GM19351 (cell line): ENCODE measurements around the gene CTRB2.
A peak's percentile ranks its signal among the peaks of the same experiment; 100 is the strongest.
"Not testable (repeated sequence)": the region's sequence is repeated elsewhere in the genome, so short reads cannot be mapped to it uniquely, and the experiment has no call there.

Source experiments
- ATAC-seq: cut with Tn5 transposase; IDR thresholded peaks from one replicate; pipeline ENCODE4 v1.9.1; 2021; ENCODE audit warnings: mild to moderate bottlenecking, moderate library complexity; ENCODE audit not compliant: unreplicated experiment

The CTRB2 gene

DNA sequence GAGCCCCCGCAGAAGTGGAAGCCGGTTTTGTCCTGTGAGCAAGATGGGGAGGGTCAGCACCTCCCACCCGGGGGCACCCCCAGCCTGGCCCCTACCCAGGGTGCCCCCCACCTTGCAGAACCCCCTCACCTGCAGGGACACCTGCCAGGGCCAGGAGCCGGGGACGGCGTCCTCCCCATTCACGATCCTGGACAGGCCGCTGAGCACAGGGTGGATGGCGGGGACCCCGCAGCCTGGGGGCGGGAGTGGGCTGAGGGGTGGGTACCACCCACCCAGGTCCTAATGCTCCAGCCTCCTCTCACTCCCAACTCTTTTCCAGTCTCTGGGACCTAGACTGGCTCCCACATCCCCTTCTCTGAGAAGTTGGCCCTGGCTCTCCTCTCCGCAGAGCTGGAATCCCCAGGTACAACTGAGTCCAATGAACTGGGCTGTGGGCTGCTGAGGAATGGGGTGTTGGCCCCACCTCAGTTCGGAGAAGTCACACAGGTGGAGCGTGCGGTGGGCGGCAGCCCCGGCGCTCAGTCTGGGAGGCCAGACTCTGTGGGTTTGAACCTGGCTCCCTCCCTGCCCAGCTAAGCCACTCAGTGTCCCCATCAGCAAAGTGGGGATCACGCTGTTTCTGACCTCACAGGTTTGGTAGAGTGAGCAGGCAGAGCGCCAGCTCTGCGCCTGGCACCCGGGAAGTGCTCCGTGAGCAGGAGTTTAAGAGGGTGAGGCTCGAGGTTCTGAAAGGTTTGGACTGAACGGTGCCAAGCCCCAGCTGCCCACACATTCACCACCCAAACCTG, 806 bp downstream of the CTRB2 start:
- ATAC-seq: peak; percentile 23

DNA sequence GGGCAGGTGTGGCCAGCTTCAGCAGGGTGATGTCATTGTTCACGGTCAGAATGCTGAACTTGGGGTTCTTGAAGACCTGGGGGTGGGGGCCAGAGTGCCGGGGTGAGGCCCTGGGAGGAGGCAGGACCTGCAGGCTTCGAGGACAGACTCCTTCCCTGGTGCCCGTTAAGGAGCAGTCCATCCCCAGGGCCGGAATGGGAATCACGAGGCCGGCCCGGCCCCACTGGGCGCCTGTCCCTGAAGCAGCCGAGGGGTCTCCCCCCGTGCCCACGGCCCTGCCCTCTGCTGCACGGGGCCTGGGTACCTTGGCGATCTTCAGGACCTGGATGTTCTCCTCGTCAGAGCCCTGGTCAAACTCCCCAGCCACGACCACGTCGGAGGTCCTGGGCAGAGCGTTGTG, 1.5 kb downstream of the CTRB2 start:
- ATAC-seq: not testable (repeated sequence)

DNA sequence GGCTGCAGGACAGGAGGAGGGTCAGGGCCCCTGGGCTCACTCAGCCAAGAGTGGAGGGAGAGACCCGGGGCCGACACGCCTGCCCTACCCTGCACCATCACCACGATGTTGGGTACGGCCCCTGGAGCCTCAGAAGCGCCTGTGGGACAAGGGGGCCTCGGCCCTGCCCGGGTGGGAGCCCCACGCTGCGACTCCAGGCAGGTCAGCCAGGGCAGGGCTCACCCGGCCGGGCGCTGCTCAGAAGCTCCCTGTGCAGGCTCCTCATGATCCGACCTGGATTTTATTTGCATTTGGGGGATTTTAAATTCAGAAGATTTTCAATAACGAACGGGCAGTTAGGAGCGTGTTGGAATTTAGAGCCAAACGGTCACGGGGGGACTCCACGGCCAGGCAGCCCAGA, 2.1 kb downstream of the CTRB2 start:
- ATAC-seq: not testable (repeated sequence)

DNA sequence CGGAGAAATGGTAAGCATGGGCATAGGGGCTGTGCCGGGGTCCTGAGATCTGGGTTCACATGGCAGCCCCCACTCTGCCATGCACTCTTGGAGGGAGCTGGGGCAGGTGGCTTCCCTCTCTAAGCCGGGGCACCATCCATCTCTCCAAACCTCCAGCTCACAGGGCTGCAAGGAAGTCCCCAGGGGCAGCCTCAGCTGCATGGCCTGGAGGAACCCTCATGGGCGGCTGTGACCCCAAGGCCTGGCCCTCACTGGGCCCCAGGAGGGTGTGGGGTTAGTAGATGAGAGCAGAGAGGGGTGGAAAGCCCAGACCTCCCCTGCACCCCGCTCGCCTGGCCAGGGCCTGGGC, 2.6 kb downstream of the CTRB2 start:
- ATAC-seq: no peak

DNA sequence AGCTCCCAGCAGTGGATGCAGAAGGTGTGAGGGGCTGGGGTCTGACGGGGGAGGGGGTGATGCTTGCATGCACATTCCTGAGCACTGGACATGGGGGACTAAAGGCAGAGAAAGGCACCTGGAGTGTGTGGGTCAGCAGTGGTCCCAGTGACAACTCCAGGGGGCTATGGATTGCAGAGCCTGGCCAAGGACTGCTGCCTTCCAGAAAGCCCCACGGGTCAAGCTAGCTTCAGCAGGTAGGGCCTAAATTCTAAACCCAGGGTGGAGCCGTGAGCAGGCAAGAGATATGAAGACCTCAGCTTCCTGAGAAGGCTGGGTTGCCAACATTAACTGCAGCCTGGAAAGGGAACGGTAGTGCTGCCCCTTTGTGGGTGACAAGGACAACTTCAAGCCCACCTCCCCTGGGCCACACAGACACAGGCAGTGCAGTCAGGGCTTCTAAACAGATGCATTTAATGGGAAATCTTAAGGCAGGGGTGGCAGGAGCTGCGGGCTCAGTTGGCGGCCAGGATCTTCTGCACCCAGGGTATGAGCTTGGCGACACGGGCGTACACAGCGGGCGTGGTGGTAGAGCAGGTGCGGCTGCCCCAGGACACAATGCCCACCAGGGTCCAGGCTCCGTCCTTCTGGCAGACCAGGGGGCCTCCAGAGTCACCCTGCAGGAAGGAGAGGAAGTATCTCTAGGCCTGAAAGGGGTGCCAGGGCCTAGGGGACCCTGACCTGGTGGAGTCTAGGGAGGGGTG, 3.1 kb downstream of the CTRB2 start:
- ATAC-seq: no peak

DNA sequence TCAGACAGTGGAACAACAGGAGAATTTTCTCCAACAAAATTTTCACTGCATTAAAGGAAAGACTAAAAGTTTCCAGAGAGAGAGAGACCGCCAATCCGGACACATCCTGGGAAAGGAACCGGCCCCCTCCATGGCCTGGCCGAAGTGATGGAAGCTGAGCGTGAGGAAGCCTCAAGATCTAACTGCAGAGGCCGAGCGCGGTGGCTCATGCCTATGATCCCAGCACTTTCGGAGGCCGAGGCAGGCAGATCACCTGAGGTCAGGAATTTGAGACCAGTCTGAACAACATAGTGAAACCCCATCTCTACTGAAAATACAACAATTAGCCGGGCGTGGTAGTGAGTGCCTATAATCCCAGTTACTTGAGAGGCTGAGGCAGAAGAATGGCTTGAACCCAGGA, 3.9 kb downstream of the CTRB2 start:
- ATAC-seq: no peak

DNA sequence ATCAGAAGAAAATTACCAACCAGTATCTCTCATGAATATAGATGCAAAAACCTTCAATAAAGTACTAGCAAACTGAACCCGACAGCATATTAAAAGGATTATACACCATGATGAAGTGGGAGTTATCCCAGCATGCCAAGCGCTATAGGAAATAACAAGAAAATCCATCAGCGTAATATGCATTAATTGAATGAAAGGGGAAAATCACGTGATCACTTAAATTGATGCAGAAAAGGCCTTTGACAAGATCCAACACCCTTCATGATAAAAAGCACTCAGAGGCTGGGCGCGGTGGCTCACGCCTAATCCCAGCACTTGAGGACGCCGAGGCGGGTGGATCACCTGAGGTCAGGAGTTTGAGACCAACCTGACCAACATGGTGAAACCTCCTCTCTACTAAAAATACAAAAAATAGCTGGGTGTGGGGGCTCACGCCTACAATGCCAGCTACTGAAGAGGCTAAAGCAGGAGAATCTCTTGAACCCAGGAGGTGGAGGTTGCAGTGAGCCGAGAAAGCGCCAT, 4.8 kb downstream of the CTRB2 start:
- ATAC-seq: no peak

DNA sequence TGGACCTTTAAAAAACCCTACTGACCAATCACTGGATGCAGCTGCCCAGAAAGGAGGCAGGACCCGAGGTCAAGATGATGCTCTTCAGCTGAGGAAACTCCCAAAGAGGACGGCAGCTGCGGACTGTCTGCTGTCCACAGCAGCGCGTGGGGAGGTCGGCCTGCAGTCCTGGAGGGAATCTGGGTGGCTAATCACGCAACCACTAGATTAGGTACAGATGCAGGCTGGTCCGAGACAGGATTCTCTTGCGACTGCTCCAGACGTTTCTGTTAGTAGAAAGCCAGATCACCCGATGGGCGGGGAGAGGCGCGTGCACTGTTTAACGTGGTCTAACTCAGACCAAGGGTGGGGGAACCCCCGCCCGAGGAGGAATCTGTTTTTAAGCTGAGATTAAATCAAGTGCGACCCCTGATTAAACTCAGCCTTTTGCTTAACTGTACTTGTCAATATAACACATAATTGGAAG, 8.8 kb downstream of the CTRB2 start:
- ATAC-seq: no peak

DNA sequence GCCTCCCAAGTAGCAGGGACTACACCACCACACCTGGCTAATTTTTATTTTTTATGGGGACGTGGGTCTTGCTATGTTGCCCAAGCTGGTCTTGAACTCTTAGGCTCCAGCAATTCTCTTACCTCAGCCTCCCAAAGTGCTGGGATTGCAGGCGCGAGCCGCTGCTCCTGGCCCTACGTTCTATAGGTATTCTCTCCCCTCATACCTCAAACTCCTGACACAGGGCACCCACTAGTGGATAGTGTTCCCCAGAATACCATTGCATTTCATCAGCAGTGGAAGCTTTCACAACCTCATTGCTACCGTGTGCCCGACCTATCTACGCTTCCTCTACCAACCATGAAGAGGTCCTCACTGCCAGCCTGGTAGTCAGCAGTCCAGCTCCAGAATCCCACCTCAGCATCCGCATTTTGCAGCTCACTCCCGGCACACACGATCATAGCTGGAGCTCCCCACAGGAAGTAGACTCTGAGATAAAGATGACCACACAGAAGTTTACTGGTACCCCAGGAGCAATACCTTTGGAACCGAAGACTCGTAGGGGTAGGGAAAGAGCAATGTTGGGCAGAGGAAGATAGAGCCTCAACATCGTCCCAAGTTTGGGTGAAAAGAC, 9.3 kb downstream of the CTRB2 start:
- no peak for ATAC-seq

DNA sequence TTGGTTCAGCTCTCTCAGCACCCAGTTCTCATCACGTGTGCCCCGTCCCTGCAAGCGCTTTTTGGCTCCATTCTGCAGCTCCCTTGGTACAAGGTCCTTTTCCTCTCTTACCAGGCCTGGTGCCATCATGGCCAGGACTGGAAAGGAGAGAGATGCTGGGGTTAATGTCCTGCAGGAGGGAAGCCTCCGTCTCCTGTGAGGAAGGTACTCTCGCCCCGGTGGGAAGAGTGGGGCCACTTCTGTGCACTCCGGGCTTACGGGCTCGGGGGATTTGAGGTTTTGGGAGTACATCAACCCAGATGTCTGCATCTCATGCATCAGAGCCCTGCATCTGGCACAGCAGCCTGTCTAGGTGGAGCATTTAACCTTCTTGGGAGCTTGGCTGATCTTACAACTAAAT, 10.1 kb downstream of the CTRB2 start:
- no peak for ATAC-seq

DNA sequence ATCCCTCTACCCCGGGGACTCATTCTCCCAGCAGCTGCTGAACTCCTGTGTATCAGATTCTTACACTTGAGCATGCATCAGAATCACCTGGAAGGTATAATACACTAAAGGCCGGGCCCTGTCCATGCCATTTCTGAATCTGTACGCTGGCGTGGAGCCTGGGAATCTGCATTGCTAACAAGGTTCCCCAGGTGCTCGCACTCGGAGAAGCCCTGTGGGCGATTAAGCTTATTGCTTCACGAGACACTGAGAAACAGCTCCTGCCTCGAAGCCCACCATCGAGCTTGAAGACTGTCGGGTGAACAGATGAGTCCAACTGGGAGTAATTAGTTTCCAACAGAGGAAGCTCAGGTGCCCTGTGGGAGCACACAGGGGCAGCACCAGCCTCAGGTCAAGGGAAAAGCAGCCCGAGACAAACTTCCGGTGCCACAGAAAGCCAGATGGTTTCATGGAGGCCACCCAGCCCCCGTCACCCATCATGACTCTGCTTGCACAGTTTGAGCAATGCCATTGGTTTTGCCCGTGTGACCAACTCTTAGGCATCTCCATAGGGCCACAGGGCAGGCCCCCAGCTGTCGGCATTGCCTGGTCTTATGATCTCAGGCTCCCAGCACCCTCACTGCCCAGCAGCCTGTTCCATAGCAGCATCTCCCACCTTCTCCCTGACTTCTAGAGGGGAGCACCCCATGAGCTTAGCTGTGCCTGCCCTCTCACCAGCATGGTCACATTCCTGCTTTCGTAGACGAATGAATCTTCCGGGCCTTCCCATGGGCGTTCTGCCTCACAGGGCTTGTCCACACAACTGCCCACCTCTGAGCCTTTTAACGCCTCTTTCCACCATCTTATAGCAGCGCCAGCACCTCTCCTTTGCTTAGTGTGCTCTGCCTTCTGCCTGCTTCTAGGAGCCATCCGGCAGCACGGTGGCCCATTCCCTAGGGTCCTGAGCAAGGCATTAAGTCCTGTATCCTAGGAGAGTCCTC, 10.9 kb downstream of the CTRB2 start:
- no peak for ATAC-seq

DNA sequence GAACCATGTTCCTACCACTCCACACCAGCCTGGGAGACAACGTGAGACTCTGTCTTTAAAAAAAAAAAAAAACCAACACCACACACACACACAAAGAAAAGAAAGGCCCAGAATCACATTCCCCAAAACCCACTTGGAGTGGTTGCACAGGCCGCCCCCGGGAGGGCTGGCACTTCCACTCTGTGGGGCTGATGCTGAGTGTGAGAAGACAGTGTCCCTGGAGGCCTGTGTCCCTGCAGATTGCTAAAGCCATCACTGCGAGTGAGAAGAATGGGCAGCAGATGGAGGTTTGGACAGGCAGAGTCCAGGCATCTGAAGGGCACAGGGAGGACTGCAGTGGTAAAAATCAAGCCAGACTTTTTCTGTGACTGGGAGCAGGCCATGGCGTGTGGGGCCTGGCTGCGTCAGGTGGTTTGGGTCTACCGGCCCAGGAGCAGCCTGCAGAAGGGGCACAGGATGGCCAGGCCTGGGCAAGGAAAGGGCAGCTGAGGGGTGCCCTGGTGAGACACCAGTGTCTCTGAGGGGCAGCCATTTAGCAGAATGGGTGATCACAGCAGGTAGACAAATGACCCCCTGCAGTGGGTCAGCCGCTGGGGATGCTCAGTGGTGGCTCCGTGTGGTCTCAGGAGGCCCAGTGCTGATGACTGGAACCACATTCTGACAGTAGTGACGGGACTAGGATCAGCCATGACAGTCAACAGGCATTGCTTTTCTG, 13.1 kb downstream of the CTRB2 start:
- no peak for ATAC-seq

DNA sequence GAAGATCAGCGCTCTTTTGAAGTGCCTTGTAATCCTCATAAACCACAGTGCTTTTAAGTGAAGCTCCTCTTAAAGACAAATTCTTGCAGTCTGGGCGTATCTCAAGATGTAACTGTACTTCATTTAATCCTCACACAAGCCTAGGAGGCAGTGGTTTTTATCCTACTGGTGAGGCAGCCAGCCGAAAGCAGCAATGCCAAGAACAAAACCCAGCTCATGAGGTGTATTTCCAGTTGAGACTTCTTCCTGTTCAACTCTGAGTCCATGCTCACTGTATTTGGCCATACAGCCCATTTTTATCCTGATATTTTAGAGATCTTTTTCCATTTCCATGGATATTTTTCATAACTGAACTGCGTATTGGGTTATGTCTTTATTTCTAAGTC, 13.7 kb downstream of the CTRB2 start:
- ATAC-seq: no peak

DNA sequence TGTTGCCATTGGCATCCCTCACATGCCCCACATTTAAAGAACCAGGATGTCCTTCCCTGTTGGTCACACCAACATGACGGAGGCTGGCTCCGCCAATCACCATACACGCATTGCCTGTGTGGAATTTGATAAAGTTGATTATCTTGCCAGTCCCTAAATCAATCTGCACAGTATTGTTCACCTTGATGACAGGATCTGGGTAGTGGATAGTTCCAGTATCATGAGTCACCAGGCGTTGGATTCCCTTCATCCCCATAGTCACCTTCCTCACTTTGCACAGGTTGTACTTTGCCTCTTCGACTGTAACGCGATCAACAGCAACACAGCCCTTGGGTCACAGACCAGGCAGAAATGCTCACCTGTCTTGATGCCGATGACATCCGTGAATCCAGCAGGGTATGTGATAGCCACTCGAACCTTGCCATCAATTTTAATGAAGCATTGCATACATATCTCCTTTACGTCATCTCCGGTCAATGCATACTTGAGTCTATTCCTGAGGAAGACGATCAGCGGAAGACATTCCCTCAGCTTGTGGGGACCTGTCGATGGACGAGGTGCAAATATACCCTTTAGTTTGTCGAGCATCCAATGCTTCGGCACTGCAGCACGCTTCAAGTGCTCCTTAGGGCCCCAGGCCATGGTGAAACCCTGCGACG, 14.2 kb downstream of the CTRB2 start:
- no peak for ATAC-seq

DNA sequence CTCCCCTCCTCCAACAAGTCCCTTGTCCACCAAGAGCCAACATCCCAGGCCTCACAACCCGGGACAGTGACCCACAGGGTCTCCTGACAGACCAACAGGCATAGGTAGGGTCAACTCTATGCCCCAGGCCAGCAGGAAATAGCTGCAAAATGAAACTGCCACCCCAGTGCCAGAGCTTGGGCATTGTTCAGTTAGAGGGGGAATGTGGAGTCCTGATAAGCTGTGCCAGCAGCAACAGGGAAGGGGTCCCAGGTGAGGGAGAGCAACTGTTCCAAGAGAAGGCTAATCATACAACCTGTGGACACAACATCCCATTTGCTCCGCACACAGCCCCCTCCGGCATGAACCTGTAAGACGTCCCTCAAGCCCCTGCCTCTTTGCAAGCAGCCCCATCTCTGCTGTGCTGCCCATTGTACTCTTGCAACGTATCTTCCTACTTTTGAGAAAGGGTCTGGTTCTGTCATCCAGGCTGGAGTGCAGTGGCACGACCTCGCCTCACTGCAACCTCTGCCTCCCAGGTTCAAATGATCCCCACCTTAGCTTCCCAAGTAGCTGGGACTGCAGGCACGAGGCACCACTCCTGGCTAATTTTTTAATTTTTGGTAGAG, 17.2 kb downstream of the CTRB2 start:
- ATAC-seq: no peak

DNA sequence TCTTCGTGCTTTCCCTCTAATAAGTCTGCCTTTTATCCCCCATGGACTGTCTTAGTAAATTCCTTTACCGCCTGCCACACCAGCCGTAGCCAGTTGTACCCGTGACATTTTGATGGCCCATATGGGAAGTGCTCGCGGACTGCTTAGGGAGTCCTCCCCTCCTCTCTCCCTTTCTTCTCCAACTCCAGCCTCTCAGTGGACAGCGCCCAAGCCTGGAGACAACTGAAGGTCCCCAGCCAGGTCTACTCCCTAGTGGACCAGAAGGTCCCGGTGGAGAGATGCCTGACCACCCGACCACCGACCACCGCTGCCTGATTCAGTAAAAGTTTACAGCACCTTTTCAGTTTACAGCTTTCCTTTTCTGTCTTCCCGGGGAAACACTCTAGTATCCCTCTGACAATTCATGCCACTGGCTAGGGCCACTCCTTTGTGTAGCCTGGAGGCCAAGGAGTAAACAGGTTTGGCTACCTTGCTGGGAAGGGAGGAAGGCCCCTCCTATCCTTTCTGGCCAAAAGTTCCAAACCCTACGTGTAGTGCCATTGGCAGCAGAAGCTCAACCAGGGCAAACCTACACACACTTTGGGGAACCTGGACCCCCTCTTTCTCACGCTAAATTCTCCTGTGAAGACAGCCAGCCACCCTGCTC, 18.0 kb downstream of the CTRB2 start:
- no peak for ATAC-seq

DNA sequence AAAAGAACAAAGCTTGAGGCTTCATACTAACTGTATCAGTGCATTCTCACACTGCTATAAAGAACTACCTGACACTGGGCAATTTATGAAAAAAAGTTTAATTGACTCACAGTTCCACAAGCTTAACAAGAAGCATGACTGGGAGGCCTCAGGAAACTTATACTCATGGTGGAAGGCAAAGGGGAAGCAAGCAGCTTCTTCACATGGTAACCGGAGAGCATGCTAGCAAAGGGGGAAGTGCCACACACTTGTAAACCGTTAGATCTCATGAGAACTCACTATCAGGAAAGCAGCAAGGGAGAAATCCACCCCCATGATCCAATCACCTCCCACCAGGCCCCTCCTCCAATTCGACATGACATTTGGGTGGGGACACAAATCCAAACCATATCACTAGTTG, 25.3 kb downstream of the CTRB2 start:
- no peak for ATAC-seq

DNA sequence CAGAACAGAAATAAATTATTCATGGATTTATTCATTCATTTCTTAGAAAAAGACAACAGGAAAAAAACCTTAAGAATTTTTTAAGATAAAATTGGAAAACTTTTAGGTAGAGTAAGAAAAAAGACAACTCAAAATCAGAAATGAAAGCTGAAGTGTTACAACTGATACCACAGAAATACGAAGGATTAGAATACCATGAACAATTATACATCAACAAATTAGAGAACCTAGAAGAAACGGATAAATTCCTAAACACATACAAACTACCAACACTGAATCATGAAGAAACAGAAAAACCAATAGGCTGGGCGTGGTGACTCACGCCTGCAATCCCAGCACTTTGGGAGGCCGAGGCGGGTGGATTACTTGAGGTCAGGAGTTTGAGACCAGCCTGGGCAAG, 27.8 kb downstream of the CTRB2 start:
- no peak for ATAC-seq

DNA sequence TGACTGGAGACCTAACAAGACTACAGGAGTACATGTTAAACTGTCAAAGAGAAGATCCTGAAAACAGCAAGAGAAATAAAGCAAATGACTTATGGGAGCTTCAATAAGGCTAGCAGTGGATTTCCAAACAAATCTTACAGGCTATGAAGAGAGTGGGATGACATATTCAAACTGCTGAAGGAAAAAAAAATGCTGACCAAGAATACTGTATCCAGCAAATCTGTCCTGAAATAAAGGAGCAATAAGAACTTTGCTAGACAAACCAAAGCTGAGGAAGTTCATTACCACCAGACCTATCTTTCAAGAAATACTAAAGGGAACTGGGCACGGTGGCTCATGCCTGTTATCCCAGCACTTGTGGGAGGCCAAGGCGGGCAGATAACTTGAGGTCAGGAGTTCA, 30.0 kb downstream of the CTRB2 start:
- ATAC-seq: no peak
